ENCODE results near the gene VRTN.
"Not testable (repeated sequence)": the region's sequence is repeated elsewhere in the genome, so short reads cannot be mapped to it uniquely, and the experiment has no call there.

GRCh38 chr14:74390505-74390904, 42.2 kb downstream of the VRTN start:
- TF ChIP-seq RAD21 (CRISPR knock-in tag; conservative IDR thresholded peaks at IDR 0.05 in 1 of 2, IDR thresholded peaks at IDR 0.05 in 1 of 2); ZNF174 (CRISPR knock-in tag; IDR thresholded peaks at IDR 0.05): not testable (repeated sequence)
